Measurements from ENCODE around the gene TPCN2.
A peak's percentile ranks its signal among the peaks of the same experiment; 100 is the strongest.

Gene TPCN2

GRCh38 chr11:69078930-69079605 lies 30.3 kb downstream of the TPCN2 start:
- H3K4me3 ChIP-seq (ENCODE audit: low read length): no peak overlapping the region
- DNase-seq (ENCODE audit: low read depth): no peak
- TF ChIP-seq, protein P1, sequence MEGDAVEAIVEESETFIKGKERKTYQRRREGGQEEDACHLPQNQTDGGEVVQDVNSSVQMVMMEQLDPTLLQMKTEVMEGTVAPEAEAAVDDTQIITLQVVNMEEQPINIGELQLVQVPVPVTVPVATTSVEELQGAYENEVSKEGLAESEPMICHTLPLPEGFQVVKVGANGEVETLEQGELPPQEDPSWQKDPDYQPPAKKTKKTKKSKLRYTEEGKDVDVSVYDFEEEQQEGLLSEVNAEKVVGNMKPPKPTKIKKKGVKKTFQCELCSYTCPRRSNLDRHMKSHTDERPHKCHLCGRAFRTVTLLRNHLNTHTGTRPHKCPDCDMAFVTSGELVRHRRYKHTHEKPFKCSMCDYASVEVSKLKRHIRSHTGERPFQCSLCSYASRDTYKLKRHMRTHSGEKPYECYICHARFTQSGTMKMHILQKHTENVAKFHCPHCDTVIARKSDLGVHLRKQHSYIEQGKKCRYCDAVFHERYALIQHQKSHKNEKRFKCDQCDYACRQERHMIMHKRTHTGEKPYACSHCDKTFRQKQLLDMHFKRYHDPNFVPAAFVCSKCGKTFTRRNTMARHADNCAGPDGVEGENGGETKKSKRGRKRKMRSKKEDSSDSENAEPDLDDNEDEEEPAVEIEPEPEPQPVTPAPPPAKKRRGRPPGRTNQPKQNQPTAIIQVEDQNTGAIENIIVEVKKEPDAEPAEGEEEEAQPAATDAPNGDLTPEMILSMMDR (conservative IDR thresholded peaks at IDR 0.05; ENCODE audit: low read length): no peak

DNA sequence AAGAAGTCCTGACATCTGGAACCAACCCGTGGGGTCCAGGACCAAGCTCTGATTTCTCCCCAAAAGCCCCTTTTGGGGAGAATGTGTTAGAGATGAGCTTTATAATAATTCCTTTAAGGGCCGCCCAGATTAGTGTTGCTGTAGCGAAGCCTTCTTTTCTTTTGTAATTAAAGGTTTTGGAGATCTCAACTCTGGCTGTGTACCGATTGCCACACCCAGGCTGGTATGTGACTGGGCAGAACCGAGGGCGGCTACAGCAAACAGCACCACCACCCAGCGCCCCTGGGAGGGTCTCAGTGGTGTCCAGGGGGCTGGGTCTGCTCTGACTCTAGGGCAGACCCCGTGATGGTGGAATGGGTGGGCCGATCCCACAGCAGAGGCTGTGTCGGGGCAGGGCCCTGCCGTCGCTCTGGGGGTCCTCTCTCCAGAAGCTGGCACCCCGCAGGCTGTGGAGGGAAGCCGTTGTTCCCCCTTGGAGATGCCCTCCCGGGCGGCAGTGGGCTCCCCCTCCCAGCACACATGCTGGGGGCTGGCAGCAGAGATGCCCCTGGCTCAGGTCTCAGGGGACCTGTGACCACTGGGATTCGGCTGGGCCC lies 31.0 kb downstream of the TPCN2 start:
- no peak for DNase-seq (ENCODE audit: low read depth)
- TF ChIP-seq, protein P1 (conservative IDR thresholded peaks at IDR 0.05; ENCODE audit: low read length): no peak
- H3K4me3 ChIP-seq (ENCODE audit: low read length): no peak overlapping the region

GRCh38 chr11:69080257-69080995 lies 31.7 kb downstream of the TPCN2 start:
- peak; percentile 51 for DNase-seq (ENCODE audit: low read depth)
- H3K4me3 ChIP-seq (ENCODE audit: low read length): no peak overlapping the region
- TF ChIP-seq, protein P1 (conservative IDR thresholded peaks at IDR 0.05; ENCODE audit: low read length): no peak

GRCh38 chr11:69081180-69081579 lies 32.4 kb downstream of the TPCN2 start:
- DNase-seq (ENCODE audit: low read depth): no peak
- no peak overlapping the region for H3K4me3 ChIP-seq (ENCODE audit: low read length)

DNA sequence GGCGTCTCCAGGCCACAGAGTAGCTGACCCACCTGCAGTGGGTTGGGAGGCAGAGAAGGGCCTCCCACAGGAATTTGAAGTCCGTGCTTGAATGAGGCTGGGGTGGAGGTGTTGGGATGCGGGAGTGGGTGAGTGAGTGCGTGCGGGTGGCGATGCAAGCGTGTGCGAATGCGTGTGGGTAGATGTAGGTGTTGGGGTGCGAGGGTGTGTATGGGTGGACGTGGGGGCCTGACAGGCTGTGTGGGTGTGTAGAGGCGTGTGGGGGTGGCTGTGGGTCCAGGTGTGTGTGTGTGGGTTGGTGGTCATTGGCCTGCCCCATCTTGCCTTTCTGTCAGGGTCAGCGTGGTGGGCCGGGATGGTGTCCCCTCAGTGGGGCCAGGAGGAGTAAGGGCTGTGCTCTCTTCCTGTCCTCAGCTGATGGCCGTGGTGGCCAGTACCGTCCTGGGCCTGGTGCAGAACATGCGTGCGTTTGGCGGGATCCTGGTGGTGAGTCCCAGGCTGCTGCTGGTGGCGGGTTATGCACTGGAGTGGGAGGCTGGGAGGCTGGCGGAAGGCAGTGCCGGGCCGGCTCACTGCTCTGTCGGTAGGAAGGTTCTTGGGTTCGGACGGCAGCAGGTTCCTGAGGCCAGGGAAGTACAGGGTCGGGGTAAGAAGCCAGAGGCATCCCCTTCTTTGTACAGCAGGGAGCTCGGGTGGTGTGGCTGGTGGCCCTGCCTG lies 35.0 kb downstream of the TPCN2 start:
- TF ChIP-seq, protein P1 (conservative IDR thresholded peaks at IDR 0.05; ENCODE audit: low read length): no peak
- no peak overlapping the region for H3K4me3 ChIP-seq (ENCODE audit: low read length)
- no peak for DNase-seq (ENCODE audit: low read depth)

More at GRCh38 chr11:69081180-69081579, 32.4 kb downstream of the TPCN2 start:
- TF ChIP-seq, protein P1 (conservative IDR thresholded peaks at IDR 0.05; ENCODE audit: low read length): no peak

- DNase-seq (ENCODE audit: low read depth): no peak
- TF ChIP-seq, protein P1 (conservative IDR thresholded peaks at IDR 0.05; ENCODE audit: low read length): no peak
- no peak overlapping the region for H3K4me3 ChIP-seq (ENCODE audit: low read length)
These were observed 35.6 kb downstream of the TPCN2 start for GRCh38 chr11:69084371-69084770.
